BJ (cell line): ENCODE data around the gene CYTH3. TPM values are rescaled to one million over a fixed set of nuclear protein-coding genes. Genes with fewer than 3 reads are reported as not detected.

ENCODE experiments used
- CTCF ChIA-PET: fragments of 350-600 bp; formaldehyde crosslinking; extraction: SDS; loops from one replicate; lab custom pipeline; 2021; ENCODE audit warnings: antibody characterized with exemption, inconsistent platforms; lab: Yijun Ruan, JAX
- POLR2A ChIA-PET: fragments of 300-600 bp; sonication (Branson Sonifier 250); formaldehyde crosslinking; extraction: SDS; loops from one replicate; lab custom pipeline; 2021; ENCODE audit warnings: antibody characterized with exemption; lab: Charles Lee
- DNase-seq: peaks from one replicate; pipeline ENCODE4 v3.0.0-alpha.2; 2011; ENCODE audit warnings: low read depth
- H3K27me3 ChIP-seq: 2 replicates; pipeline ENCODE4 v1.6.0; 2011; ENCODE audit warnings: low read length; ENCODE audit not compliant: control insufficient read depth, insufficient read depth
- H3K36me3 ChIP-seq: 2 replicates; pipeline ENCODE4 v1.5.1; 2011; ENCODE audit warnings: low read length; ENCODE audit not compliant: control insufficient read depth, insufficient read depth
- H3K4me3 ChIP-seq: 2 replicates; pipeline ENCODE4 v1.5.1; 2011; ENCODE audit warnings: low read depth, mild to moderate bottlenecking, control low read depth, low read length
- polyA minus RNA-seq: library from RNA; depleted of rRNA, polyadenylated mRNA; stranded (reverse); fragments of >200 nt; gene quantifications from 2 replicates; pipeline ENCODE4 v1.2.3, GENCODE V29; 2011; rRNA and poly(A)+ RNA removed
- polyA plus RNA-seq: library from polyadenylated mRNA; depleted of rRNA; stranded (reverse); fragments of >200 nt; gene quantifications from 2 replicates; pipeline ENCODE4 v1.2.3, GENCODE V29; 2011; rRNA removed
- TF ChIP-seq, protein P1 (sequence below): IDR thresholded peaks from 2 replicates; pipeline ENCODE4 v1.5.1; 2011; ENCODE audit warnings: low read depth, mild to moderate bottlenecking, control low read depth, inconsistent platforms, low read length, moderate library complexity; ENCODE audit not compliant: insufficient read depth

Gene CYTH3
- polyA plus RNA-seq (40.6 and 45.5 TPM in 2 replicates), polyA minus RNA-seq (25.6 and 28.8 TPM in 2 replicates)

GRCh38 chr7:6272481-6273323 is at the start of gene CYTH3:
Gene CYTH3 (minus strand): TSS chr7:6272624. CDS start chr7:6272507, 117 bp downstream.
- Histone ChIP-seq H3K27me3 (no peaks in the 10 kb centered on the region), H3K36me3 (peaks cover 2% of the 10 kb centered on the region; the same call in 1 of the 2 replicates), H3K4me3 (peak within 1 kb of the TSS; percentile 95)
- TF ChIP-seq, protein P1, sequence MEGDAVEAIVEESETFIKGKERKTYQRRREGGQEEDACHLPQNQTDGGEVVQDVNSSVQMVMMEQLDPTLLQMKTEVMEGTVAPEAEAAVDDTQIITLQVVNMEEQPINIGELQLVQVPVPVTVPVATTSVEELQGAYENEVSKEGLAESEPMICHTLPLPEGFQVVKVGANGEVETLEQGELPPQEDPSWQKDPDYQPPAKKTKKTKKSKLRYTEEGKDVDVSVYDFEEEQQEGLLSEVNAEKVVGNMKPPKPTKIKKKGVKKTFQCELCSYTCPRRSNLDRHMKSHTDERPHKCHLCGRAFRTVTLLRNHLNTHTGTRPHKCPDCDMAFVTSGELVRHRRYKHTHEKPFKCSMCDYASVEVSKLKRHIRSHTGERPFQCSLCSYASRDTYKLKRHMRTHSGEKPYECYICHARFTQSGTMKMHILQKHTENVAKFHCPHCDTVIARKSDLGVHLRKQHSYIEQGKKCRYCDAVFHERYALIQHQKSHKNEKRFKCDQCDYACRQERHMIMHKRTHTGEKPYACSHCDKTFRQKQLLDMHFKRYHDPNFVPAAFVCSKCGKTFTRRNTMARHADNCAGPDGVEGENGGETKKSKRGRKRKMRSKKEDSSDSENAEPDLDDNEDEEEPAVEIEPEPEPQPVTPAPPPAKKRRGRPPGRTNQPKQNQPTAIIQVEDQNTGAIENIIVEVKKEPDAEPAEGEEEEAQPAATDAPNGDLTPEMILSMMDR, result no peak
- ChIA-PET POLR2A (no interaction called here), CTCF (interaction anchor here (1.1 kb wide), 1 partner anchor 50 kb away, joined by 4 read pairs; no protein-coding TSS in a partner anchor)
- DNase-seq, result no peak

- POLR2A ChIA-PET, result no interaction called here
- Histone ChIP-seq H3K4me3 (no peak overlapping the region), H3K36me3 (no peaks in the 10 kb centered on the region), H3K27me3 (no peaks in the 10 kb centered on the region)
- DNase-seq, result no peak
- CTCF ChIA-PET, result interaction anchor here (0.7 to 5.0 kb wide), 3 partner anchors 159 to 323 kb away, joined by 3 to 35 read pairs (median 4); no protein-coding TSS in a partner anchor
- TF ChIP-seq, protein P1, result no peak
These were observed 48.4 kb upstream of the CYTH3 start for GRCh38 chr7:6320791-6321190.

GRCh38 chr7:6317797-6318438 is 45.5 kb upstream of the CYTH3 start:
- Histone ChIP-seq H3K36me3 (no peaks in the 10 kb centered on the region), H3K4me3 (no peak overlapping the region), H3K27me3 (no peaks in the 10 kb centered on the region)
- POLR2A ChIA-PET, result no interaction called here
- DNase-seq, result peak; percentile 44
- TF ChIP-seq, protein P1, result 0 out of 2 replicates have a peak, but pooled peaks have one; percentile 6
- CTCF ChIA-PET, result interaction anchor here (5.0 kb wide), 1 partner anchor 158 kb away, joined by 35 read pairs; no protein-coding TSS in a partner anchor

DNA sequence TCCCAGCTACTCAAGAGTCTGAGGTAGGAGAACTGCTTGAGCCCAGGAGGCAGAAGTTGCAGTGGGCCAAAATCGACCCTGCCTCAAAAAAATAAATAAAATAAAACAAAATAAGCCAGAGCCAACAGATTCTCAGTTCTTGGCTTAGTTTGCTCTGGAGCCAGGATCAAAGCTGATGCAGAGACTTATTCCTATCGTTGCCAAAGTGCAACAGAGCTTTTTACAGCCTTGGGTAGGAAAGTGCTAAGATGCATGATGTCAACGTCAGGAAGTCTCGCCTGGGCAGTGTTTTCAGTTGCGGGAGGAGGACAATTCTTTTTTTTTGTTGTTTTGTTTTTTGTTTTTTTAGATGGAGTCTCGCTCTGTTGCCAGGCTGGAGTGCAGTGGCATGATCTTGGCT is 43.8 kb upstream of the CYTH3 start:
- TF ChIP-seq, protein P1, result no peak
- H3K36me3 ChIP-seq, result no peaks in the 10 kb centered on the region
- ChIA-PET POLR2A (no interaction called here), CTCF (interaction anchor here (0.6 to 1.2 kb wide), 4 partner anchors 18 to 891 kb away, joined by 3 to 5 read pairs (median 4); no protein-coding TSS in a partner anchor)
- H3K27me3 ChIP-seq, result no peaks in the 10 kb centered on the region
- H3K4me3 ChIP-seq, result no peak overlapping the region
- DNase-seq, result no peak

GRCh38 chr7:6315746-6316145 is 43.3 kb upstream of the CYTH3 start:
- no peaks in the 10 kb centered on the region for H3K36me3 ChIP-seq
- DNase-seq, result no peak
- ChIA-PET CTCF (interaction anchor here (0.6 to 1.2 kb wide), 4 partner anchors 17 to 891 kb away, joined by 3 to 5 read pairs (median 4); no protein-coding TSS in a partner anchor), POLR2A (no interaction called here)
- TF ChIP-seq, protein P1, result no peak
- H3K27me3 ChIP-seq, result no peaks in the 10 kb centered on the region
- no peak overlapping the region for H3K4me3 ChIP-seq
